ENCODE data around the gene SURF6.

DNA sequence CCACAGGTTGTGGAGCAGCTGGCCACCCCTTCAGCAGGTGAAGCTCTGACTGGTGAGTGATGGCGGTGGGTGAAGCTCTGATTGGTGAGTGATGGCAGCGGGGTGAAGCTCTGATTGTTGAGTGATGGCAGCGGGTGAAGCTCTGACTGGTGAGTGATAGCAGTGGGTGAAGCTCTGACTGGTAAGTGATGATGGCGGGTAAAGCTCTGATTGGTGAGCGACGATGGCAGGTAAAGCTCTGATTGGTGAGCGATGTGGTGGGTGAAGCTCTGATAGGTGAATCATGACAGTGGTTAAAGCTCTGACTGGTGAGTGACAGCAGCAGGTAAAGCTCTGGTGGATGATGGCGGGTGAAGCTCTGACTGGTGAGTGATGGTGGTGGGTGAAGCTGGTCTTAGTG, 51.6 kb downstream of the SURF6 start:
- TF ChIP-seq, protein P1, sequence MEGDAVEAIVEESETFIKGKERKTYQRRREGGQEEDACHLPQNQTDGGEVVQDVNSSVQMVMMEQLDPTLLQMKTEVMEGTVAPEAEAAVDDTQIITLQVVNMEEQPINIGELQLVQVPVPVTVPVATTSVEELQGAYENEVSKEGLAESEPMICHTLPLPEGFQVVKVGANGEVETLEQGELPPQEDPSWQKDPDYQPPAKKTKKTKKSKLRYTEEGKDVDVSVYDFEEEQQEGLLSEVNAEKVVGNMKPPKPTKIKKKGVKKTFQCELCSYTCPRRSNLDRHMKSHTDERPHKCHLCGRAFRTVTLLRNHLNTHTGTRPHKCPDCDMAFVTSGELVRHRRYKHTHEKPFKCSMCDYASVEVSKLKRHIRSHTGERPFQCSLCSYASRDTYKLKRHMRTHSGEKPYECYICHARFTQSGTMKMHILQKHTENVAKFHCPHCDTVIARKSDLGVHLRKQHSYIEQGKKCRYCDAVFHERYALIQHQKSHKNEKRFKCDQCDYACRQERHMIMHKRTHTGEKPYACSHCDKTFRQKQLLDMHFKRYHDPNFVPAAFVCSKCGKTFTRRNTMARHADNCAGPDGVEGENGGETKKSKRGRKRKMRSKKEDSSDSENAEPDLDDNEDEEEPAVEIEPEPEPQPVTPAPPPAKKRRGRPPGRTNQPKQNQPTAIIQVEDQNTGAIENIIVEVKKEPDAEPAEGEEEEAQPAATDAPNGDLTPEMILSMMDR (IDR thresholded peaks at IDR 0.05): no peak
- no peak for TF ChIP-seq POLR2A (IDR thresholded peaks at IDR 0.05)
